HG03442 (cell line): ENCODE measurements around the gene TBC1D14.

Experiments
- ATAC-seq: cut with Tn5 transposase; IDR thresholded peaks from one replicate; pipeline ENCODE4 v1.9.1; 2021; ENCODE audit warnings: mild to moderate bottlenecking, moderate library complexity; ENCODE audit not compliant: unreplicated experiment

TBC1D14 gene

DNA sequence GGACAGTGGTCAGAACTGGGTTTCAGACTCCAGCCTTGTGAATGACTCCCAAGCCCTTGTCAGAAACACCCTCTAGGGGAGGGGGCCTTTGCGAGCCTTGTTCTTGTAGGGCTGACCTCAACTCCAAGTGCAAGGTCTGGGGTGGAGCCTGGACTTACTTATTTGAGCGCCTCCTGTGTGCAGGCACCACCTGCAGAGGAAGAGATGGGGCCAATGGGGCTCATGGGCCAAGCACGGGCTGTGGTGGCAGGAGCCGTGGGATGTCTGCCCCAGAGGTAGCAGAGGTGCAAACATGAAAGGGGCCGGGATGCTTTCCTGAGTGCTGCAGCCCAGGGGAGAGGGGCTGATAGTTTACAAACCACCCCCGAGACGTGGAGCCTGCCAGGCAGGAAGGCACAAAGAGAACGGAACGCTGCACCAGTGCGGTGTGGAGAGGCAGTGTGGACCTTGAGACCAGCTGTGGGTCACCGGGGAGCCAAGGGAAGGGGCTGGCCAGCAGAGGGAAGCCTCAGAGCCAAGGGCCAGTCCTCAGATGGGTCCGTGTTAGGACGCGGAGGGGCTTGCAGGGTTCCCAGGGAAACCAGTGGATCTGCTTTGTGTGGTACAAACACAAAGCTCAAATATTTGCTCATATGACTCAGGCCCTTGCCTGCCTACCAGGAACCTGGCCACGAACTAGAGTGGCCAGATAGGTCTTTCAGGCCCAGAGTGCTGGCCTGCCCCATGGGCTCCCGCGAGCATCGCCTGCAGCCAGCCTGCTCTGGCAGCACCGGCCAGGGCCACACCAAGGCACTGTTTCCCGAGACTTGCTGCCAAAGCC, 124.8 kb downstream of the TBC1D14 start:
- no peak for ATAC-seq

DNA sequence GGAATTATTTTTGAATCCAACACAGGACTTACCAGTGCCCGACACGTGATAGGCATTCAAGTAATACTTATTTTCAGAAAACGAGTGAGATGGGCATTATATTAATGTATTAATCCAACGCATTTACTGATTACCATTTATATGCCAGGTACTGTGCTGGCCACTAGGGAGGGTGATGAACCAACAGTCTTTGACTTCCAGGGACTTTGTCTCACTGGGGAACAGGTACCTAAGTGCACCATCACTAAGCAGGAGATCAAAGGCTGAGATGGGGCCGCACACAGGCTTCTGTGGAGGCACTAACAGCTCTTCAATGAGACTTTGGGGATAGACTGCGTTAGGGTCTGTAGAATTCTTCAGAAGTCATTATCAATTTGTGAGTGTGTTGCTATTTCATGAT, 127.8 kb downstream of the TBC1D14 start:
- ATAC-seq: no peak

DNA sequence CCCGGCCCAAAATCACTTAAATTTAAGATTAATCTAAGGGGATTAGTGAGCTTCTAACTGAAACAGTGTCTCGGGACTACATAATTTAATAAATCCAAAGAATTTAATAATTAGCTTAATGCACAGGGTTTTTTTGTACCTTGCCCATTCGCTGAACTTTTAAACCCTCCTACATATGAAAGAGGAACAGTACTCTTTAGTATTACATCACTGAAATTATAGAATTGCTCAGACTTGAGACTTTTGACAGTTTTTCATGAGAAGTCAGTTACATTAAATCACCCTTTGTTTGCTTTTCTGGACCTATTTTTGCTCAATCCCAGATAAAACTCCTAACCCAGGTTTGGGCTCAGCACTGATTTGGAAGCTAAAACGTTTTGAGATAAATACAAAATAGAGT, 131.1 kb downstream of the TBC1D14 start:
- ATAC-seq: no peak

DNA sequence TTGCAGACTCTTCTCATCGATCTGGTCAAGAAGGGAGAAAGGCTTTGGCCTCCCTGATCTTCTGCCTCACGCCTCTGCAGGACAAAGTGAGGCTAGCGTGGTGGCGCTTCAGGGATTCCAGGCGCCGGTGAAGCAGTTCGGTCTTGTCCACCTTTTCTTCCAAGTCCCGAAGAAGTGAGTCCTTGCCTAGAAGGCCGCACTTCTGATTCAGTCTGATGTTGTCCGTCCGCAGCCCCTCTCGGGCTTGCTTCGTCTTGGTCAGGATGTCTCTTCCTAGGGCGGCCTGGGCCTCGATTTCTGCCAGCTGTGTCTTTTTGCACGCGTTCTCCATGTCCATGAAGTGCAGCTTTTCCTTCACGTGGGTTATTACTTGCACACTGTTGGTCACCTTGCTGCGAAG, 131.6 kb downstream of the TBC1D14 start:
- no peak for ATAC-seq

DNA sequence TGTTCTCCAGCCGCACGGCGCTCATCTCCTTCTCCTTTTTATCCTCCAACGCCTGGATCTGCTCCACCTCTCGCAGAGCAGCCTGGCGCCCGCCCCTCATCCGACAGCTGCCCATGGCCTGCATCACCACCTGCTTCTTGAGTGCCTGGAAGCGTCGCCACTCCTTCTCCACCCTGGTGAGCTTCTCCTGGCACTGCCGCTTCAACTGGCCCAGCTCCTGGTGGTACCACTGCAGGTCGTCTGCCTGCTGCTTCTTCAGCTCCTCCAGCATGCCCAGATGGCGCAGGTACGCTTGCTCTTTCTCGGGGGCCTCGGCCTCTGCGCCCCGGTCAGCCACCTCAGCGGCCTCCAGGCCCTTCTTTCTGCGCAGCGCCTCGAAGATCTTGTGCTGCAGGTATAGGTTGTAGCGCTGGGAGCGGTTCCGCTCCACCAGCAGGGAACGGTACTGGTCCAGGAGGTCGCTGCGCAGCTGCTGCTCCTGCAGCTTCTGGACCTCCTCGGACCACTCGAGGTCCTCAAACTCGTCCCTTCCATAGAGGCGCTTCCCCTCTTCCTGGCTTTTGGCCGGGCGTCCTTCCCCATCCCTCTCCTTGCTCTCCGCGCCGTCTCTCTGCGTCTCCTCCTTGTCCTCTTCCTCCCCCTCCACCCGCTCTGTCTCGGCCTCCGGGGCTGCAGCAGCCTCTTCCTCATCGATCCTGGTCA, 132.3 kb downstream of the TBC1D14 start:
- no peak for ATAC-seq

DNA sequence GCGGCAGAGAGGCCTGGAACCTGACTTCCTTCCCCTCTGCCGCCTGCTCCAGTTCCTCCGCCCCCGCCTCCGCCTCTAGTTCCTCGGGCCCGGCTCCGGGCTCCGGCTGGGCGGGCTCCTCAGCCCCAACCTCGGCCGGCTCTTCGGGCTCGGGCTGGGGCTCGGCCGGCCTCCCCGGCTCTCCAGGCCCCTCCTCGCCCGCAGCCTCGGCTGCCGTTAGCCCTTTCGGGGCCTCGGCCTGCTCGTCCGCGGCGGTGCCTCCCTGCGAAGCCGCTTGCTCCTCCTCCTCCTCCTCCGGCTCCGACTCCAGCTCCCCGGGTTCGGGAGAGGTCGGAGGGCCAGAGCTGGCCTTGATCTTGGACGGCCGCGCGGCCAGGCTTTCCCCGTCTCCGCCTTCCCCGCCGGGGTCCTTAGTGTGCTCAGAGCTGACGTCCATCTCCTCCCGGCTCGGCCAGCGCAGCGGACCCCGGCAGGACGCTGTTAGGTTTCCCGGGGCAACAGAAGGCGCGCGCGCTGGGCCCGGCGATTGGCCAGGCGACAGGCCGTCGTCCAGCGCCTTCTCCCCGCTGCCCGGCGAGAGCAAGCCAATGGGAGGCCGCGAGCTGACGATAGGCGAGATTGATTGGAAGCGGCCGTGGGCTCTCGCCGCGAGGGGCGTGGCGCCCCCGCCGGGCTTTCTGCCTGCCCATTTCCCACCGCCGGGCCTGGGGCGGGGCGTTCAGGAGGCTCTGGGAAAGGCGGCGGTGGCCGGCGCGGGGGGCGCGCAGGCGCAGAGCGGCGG, 133.1 kb downstream of the TBC1D14 start:
- peak; percentile 71 for ATAC-seq

DNA sequence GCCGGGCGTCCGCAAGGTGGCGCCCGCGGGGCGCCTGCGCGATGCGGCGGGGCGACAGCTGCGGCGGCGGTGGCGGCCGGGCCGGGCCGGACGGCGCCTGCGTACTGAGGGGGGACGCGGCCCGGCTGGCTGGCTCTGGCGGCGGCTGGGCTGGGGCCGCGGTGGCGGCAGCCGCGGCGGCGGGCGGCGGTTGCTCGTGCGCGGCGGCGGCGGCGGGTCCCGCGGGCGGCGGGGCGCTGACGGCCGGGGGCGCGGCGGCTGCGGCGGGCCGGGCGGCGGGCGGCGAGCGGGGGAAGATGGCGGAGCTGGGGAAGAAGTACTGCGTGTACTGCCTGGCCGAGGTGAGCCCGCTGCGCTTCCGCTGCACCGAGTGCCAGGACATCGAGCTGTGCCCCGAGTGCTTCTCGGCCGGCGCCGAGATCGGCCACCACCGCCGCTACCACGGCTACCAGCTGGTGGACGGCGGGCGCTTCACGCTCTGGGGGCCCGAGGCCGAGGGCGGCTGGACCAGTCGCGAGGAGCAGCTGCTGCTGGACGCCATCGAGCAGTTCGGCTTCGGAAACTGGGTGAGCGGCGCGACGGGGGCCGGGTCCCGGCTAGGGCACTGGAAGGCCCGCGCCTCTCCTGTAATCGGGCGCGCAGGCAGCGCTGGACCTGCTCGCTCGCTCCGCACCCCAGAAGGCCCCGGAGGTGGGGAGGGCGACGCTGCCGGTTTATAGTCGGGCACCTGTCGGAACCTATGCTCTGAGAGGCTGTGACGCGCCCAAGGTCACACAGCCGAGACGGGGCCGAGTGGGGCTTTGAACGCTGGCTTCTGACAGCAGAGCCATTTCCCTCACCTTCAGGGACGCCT, 133.9 kb downstream of the TBC1D14 start, which contains the start of gene TADA2B:
Gene TADA2B (plus strand): TSS at position 89 of the 853 bp plus-strand sequence. CDS start 208 bp downstream, at position 297.
- peak; percentile 11 for ATAC-seq

DNA sequence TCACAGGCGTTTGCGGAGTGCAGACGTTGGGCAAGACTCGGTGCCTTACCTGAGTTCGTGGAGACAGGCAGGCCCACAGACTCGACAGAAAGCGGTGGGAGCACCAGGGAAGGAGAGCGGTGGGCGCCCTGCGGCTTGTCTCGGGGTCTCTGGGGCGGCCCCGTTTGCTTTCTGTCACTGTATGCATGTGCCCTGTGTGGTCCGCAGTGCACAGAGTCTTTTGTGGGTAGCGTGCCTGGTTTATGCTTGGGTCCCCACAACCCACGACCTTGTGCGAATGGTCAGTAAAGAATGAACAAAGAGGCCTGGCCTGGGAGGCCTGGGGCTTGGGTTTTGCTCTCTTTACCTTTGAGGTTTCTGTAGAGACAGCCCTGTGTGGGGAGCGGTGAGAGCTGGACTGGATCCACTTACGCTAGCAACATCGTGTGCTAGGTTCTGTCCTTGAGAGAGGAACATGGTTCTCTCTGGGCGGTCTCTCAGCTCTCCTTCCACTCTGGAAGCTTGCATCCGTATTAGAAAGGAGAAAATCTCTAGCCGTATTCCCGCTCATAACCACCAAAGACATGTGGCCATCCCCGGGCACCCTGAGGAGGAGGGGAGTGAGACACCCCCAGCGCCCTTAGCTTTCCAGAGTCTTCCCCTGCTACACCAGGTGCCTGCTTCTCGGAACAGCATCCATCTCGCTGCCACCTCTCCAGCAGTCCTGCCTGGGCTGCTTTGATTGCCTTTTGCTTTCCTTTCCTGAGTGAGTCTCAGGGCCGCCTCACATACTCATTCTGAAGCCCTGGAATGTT, 134.7 kb downstream of the TBC1D14 start:
- ATAC-seq: no peak

DNA sequence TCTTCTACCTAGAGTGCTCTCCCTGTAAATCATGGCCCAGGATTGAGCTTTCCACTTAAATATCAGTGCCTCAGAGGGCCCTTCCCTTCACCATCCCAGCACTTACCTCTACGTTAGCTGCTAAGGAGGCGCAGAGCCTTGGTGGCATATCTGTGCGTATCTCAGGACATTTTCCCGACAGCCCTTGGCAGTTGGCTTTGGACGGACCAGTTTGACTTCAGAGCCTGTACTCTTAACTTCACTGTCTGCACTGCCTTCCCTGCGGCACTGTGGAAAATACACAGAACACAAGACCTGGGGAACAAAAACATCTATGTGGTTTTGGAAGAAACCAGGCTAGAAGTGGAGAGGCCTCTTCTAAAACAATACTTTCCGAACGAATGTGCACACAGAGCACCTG, 135.9 kb downstream of the TBC1D14 start:
- ATAC-seq: no peak

DNA sequence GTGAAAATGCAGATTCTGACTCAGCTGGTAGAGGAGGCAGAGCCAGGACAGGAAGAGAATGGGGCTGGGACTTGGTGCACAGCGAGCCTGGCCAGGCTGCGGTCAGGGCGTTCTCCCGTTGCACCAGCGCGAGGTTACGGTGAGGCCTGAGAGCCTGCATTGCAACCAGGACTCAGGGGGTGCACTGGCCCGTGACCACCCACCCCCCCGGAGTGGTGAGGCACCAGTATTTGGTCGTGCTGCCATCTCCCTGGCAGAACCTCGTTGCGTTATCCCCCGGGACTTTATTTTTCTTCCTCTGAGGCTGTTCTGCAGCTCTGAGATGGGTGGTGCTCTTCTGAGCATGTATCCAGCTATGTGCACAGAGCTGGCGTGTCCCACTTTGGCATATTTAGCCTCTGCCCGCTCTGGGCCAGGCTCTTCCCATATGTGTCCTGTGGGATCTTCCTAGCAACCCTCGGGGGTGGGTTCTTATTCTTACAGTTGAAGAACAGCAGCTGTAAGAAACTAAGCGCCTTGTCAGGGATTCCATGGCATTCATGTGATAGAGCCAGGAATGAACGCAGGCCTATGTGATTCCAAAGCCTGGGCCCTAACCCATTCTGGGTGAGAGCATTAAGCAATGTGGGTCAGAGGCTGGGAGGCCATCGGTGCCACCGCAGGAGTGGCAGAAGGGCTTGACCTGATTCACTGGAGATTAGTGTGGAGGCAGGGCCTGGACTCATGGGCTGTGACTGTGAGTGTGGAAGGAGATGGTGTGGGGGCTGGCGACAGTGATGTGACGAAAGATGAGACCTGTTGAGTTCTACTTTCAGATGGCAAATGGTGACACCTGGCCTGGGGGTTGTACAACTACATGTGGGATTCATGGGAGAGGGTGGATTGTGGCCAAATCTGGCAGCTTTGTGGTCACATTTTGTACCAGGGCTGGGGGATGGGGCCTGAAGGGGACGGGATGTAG, 136.6 kb downstream of the TBC1D14 start:
- ATAC-seq: peak; percentile 34

DNA sequence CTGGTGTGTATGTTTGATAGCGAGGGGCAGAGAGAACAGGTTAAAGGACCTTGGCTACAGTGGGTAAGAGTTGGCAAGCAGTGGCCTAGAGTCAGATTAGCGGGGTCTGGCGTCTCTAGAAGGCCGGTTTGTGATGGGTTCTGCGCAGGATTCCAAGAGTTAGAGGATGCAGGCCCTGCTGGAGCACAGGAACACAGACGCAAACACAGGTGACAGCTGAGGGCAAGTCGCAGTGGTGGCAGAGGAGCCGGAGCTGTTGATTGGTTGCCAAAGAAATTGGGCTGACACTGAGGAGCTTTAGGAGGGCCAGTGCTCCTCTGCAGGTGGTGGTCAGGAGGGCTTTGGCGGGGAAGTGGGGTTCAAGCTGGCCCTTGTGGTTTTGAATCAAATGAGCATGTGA, 137.3 kb downstream of the TBC1D14 start:
- no peak for ATAC-seq

DNA sequence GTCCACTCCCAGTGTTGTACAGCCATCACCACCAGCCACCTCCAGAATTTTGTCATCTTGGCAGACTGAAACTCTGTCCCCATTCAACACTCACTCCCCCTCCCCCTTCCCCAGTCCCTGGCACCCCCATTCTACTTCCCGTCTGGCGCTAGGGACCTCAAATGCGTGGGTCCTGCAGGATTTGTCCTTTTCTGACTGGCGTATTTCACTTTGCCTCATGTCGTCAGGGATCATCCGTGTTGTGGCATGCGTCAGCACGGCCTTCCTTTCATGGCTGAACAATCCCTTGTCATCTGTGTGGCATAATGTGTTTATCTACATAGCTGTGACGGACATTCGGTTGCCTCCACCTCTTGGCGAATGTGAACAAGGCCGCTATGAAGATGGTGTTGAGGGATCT, 139.0 kb downstream of the TBC1D14 start:
- no peak for ATAC-seq

DNA sequence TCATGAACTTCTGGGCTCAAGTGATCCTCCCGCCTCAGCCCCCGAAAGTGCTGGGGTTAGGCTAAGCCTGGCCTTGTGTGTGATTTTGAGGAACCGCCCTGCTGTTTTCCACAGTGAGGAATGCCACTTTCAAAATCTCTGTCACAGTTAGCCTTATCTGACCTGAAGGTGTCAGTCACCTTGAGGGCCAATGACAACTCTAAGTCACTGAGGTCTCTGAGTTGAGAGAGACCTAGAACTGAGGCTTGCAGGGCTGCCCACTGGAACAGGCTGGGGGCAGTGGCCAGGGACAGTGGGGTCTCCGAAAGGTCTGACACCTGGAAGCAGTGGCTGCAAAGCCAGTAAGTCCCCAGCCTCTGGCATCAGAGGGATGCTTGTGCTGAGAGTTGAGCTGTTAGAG, 139.7 kb downstream of the TBC1D14 start:
- no peak for ATAC-seq

DNA sequence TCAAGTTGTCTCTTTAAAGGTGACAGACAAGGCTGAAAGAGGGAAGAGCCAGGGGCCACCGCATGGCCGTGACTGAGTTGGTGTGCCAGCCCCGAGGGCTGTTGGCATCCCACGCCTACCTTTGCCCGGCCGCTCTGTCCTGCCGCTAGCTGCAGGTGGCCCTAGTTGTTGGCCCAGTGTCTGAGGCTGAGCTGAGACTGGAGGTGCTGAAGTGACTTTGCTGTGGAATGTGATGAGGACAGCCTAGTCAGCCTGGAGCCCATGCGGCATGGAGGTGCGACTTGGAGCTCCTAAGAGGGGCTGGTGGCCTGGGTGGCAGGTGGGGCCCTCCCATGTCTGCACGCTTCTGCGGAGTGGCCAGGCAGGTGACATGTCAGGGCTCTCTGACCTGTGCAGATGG, 140.1 kb downstream of the TBC1D14 start:
- no peak for ATAC-seq

DNA sequence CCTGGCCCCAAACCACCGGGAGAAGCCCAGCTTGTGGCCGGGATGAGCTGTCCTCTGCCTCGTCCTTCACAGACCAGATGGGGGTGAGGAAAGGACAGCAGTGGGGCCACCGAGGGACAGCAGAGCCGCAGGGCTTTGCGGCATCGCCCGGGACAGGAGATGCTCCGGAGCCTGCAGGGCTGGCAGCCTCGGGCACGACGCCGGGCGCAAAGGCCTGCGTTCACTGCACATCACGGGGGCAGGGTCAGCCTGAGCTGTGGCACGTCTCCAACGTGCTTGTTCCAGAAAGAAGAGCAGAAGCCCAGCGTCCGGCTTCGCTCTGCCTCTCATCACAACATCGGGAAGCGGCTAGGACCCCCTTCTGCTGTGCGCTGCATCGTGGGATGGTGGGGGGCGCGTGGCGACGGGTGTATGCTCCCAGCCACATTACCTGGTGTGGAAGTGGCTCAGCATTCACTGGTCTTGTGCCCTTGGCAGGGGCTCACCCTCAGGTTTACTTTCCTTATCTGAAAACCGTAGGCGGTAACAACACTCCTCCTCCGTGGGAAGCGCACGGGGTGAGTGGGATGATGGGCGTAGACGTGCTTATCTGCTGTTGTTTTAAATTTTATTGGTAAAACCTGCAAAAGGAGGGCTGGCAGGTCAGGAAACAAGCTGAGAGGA, 141.0 kb downstream of the TBC1D14 start:
- no peak for ATAC-seq

DNA sequence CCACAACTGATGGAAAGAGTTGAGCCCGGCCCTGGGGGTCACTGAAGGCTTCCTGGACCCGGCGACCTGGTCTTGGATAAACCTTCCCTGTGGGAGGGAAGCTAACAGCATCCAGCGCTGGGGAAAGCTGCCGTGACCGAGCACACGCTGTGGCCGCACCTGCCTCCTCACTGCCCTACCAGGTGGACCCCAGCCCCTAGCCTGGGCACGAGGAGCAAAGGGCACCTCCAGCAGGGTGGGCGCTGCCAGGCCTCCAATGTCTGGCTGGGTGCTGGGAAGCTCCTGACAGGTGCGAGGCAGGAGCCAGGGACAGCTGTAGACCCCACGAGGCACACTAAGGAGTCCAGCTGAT, 141.5 kb downstream of the TBC1D14 start:
- ATAC-seq: no peak

DNA sequence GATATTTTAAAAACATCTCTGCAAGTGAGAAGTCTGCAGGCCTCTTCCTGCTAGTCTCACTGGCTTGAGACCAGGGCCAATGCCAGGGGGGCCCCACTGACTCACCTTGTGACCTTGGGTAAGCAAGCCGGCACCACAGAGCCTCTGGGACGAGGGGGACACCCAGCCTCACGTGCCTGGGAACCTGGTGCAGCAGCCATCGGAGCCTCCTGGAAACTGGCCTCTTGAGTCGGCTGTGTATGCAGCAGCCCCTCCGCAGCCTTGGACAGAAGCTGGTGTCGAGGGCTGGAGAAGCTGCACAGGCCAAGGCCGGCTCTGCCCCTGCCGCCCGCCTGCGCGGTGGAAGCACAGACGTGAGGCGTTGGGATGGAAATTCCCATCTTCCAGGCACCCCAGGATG, 142.3 kb downstream of the TBC1D14 start:
- no peak for ATAC-seq

DNA sequence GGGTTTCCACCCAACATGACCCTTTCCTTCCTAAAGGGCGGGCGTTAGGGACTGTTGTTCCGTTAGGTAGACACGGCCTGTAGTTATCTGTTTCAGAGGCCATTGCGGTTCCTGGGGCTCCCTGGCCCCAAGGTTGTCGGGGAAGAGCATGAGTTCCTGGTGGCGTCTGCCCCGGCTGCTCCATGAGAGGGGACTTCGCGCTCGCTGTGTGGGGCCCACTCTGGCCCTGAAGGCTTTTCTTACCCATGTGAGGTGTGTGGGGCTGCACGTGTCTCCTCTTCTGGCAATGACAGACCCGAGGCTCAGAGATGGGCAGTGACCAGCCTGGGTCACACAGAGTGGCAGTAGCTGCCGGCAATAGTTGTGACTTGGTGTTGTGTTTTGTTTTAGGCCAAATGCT, 142.7 kb downstream of the TBC1D14 start:
- ATAC-seq: no peak
